ENCODE measurements around the gene NUDT2. TPM values are rescaled to one million over a fixed set of nuclear protein-coding genes. Genes with fewer than 3 reads are reported as not detected.

NUDT2 gene
- total RNA-seq, 4 donors from 2014 or later = 1.4 to 31.0 (median 9.7) TPM

DNA sequence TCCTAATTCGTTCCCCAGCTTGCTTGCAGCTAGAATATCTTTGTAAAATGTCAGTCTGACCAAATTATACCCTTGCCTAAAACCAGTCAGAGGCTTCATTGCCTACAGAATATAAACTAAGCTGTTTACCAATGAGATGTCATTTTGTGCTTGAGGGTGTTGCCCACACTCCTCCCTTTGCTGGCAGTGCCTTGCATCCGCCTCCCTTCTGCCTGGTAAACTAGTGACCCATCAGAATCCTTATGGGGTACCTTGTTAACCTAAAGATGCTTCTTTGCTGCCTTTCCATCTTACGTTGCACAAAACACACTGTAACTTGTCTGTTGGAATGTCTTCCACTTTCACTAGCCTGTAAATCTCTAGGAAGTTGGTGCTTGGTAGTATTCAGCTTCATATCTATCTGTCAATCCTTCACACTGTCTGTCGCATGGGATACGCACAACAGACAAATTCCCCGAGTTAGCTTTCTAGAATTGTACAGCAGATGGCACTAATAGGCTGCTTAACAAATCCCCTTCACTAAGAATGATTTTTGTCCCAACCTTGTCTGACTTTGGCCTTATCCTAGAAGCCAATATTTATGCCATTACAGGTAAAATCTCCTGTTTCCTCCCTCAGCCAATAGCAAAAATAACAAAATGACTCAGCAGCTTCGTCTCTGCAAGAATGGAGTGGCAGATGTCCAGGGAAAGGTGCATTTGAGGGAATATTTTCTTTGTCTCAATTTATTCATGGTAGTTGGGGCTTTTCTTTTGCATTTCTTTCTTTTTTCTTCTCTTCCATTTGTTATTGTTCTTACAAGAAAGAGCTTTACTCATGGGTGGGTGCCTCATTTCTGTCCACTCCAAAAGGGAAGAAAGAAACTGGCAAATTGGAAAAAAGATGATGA is 3.0 kb downstream of the NUDT2 start:
- intact Hi-C loops (cut with DNase I; ENCODE audit: low total_unique reads) = loop anchor here (2.0 to 10.0 kb wide), 2 partner anchors 46 to 262 kb away; no protein-coding TSS in a partner anchor
- Histone ChIP-seq H3K4me3 (no peak overlapping the region), H3K27ac (peak overlapping the region in 1 of 4 donors; percentile 46), H3K4me1 (peaks cover 13 to 20% (median 14%) of the 10 kb centered on the region in 4 donors), H3K36me3 (no peaks in the 10 kb centered on the region), H3K9me3 (no peaks in the 10 kb centered on the region), H3K27me3 (no peaks in the 10 kb centered on the region)
- 21 to 36% methylated on average over 6 to 7 of the region's 7 CpGs for WGBS, 2 donors (ENCODE audit: low coverage in 1 of 2)
- no peak for DNase-seq
- in situ Hi-C loops (cut with MboI; ENCODE audit: low pct_ligation_motif_present in 1 of 4, low pct_unique_long_range_greater_than_20kb in 1 of 4, low sequenced_read_pairs in 3 of 4) = loop anchor here in 1 of 4 donors (10.0 kb wide), 1 partner anchor 52 kb away; no protein-coding TSS in a partner anchor
- TF ChIP-seq, protein P1, sequence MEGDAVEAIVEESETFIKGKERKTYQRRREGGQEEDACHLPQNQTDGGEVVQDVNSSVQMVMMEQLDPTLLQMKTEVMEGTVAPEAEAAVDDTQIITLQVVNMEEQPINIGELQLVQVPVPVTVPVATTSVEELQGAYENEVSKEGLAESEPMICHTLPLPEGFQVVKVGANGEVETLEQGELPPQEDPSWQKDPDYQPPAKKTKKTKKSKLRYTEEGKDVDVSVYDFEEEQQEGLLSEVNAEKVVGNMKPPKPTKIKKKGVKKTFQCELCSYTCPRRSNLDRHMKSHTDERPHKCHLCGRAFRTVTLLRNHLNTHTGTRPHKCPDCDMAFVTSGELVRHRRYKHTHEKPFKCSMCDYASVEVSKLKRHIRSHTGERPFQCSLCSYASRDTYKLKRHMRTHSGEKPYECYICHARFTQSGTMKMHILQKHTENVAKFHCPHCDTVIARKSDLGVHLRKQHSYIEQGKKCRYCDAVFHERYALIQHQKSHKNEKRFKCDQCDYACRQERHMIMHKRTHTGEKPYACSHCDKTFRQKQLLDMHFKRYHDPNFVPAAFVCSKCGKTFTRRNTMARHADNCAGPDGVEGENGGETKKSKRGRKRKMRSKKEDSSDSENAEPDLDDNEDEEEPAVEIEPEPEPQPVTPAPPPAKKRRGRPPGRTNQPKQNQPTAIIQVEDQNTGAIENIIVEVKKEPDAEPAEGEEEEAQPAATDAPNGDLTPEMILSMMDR (IDR thresholded peaks at IDR 0.05) = peak; percentile 48 to 69 (median 54)
- TF ChIP-seq EP300 (IDR thresholded peaks at IDR 0.05; ENCODE audit: low read depth) = no peak
- TF ChIP-seq POLR2AphosphoS5 (IDR thresholded peaks at IDR 0.05) = no peak

DNA sequence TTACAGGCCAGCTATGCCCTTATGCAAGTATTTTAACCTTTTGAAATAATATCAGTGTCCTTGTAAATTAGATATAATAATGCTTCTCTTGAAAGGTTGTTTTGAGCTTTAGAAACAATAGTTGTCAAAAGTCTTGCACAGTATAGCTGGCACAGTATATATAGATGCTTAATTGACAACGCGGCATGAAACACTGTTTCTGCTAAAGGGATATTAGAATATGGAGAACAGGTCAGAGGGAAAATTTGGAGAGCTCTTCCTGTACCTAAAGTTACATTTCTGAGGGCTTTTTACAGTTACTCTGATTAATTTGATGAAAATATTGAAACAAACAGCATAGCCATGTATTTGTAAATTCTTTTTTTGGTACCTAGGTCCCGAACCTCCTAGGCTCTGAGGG is 4.5 kb downstream of the NUDT2 start:
- intact Hi-C loops (cut with DNase I; ENCODE audit: low total_unique reads) = loop anchor here (2.0 to 10.0 kb wide), 2 partner anchors 45 to 261 kb away; no protein-coding TSS in a partner anchor
- peaks cover 6 to 13% (median 9%) of the 10 kb centered on the region in 4 donors for H3K4me1 ChIP-seq
- peak overlapping the region in 1 of 4 donors; percentile 5 for H3K27ac ChIP-seq

DNA sequence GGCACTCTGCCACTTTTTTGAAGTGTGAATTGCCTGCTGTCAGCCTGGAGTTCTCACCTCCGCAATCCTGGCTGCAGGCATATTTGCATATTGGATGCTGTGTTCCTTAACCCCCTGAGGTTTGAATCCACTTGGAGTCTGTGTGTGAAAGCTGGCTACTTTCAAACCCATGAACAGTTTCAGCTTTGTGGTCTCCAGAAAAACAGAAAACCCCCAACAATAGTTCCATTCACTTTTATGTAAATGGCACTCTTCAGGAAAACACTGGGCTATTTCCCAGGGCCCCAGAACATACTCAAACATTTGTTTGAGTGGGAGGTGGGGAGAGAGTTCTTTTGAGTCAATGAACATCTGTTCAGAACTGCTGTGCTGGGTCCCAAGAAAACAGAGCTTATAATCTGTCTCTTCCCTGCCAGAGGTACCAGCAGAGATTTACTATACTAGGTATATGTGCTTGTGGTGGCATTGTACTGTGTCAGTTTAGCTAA is 5.0 kb downstream of the NUDT2 start:
- TF ChIP-seq, protein P1 (IDR thresholded peaks at IDR 0.05) = no peak
- TF ChIP-seq POLR2AphosphoS5 (IDR thresholded peaks at IDR 0.05) (no peak), POLR2A (IDR thresholded peaks at IDR 0.05) (no peak), EP300 (IDR thresholded peaks at IDR 0.05; ENCODE audit: low read depth) (no peak)
- H3K4me1 ChIP-seq = peaks cover 6 to 13% (median 9%) of the 10 kb centered on the region in 4 donors
- no peak overlapping the region for H3K27ac ChIP-seq
- intact Hi-C loops (cut with DNase I; ENCODE audit: low total_unique reads) (loop anchor here (10.0 kb wide), 1 partner anchor 260 kb away; no protein-coding TSS in a partner anchor), in situ Hi-C loops (cut with MboI; ENCODE audit: low pct_ligation_motif_present in 1 of 4, low pct_unique_long_range_greater_than_20kb in 1 of 4, low sequenced_read_pairs in 3 of 4) (loop anchor here in 1 of 4 donors (10.0 kb wide), 1 partner anchor 50 kb away; no protein-coding TSS in a partner anchor)
- no peaks in the 10 kb centered on the region for H3K9me3 ChIP-seq
- H3K36me3 ChIP-seq = peaks cover 0 to 8% (median 3%) of the 10 kb centered on the region in 4 donors
- 33 to 57% methylated on average over 1 of the region's 1 CpG for WGBS, 2 donors (ENCODE audit: low coverage in 1 of 2)
- no peak overlapping the region for H3K4me3 ChIP-seq
- no peak for DNase-seq
- H3K27me3 ChIP-seq = no peaks in the 10 kb centered on the region

More for the DNA sequence above, 4.5 kb downstream of the NUDT2 start:
- 48 to 77% methylated on average over 3 of the region's 3 CpGs for WGBS, 2 donors (ENCODE audit: low coverage in 1 of 2)
- no peak for TF ChIP-seq POLR2AphosphoS5 (IDR thresholded peaks at IDR 0.05)
- TF ChIP-seq, protein P1 (IDR thresholded peaks at IDR 0.05) = no peak
- no peak for TF ChIP-seq EP300 (IDR thresholded peaks at IDR 0.05; ENCODE audit: low read depth)
- TF ChIP-seq POLR2A (IDR thresholded peaks at IDR 0.05) = no peak
- H3K4me3 ChIP-seq = no peak overlapping the region
- DNase-seq = no peak
- peaks cover 0 to 4% (median under 1%) of the 10 kb centered on the region in 4 donors for H3K36me3 ChIP-seq
- H3K27me3 ChIP-seq = no peaks in the 10 kb centered on the region
- H3K9me3 ChIP-seq = no peaks in the 10 kb centered on the region
- in situ Hi-C loops (cut with MboI; ENCODE audit: low pct_ligation_motif_present in 1 of 4, low pct_unique_long_range_greater_than_20kb in 1 of 4, low sequenced_read_pairs in 3 of 4) = loop anchor here in 1 of 4 donors (10.0 kb wide), 1 partner anchor 51 kb away; no protein-coding TSS in a partner anchor

DNA sequence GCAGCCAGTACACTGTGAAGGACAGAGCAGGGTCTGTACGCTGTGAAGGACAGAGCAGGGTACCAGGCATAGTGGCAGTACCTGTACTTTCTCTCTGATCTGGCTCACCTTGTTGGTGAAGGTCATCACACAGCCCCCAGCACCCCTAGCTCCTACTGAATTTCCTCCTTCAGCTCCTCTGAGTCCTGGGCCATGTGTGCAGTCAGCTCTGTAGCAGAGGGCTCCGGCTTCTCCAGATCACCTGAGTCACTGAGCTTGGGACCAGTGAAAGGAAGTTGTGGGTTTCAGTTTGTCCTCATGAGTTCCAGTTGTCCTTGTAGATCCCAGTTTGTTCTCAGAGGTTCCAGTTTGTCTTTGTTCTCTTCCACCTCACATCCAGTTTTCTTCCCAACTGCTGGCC is 5.5 kb downstream of the NUDT2 start:
- Histone ChIP-seq H3K36me3 (peaks cover 0 to 12% (median 5%) of the 10 kb centered on the region in 4 donors), H3K4me3 (no peak overlapping the region), H3K4me1 (peaks cover 6 to 13% (median 8%) of the 10 kb centered on the region in 4 donors), H3K27ac (no peak overlapping the region), H3K9me3 (no peaks in the 10 kb centered on the region), H3K27me3 (no peaks in the 10 kb centered on the region)
- 60 to 87% methylated on average over 1 to 2 of the region's 2 CpGs for WGBS, 2 donors (ENCODE audit: low coverage in 1 of 2)
- intact Hi-C loops (cut with DNase I; ENCODE audit: low total_unique reads) (loop anchor here (10.0 kb wide), 1 partner anchor 260 kb away; no protein-coding TSS in a partner anchor), in situ Hi-C loops (cut with MboI; ENCODE audit: low pct_ligation_motif_present in 1 of 4, low pct_unique_long_range_greater_than_20kb in 1 of 4, low sequenced_read_pairs in 3 of 4) (loop anchor here in 1 of 4 donors (10.0 kb wide), 1 partner anchor 50 kb away; no protein-coding TSS in a partner anchor)
- DNase-seq = no peak
- no peak for TF ChIP-seq POLR2A (IDR thresholded peaks at IDR 0.05)
- TF ChIP-seq EP300 (IDR thresholded peaks at IDR 0.05; ENCODE audit: low read depth) = no peak
- no peak for TF ChIP-seq POLR2AphosphoS5 (IDR thresholded peaks at IDR 0.05)
- TF ChIP-seq, protein P1 (IDR thresholded peaks at IDR 0.05) = no peak

Measured in transverse colon (tissue), 4 donors.